Activated gamma-delta T cell treated with Interleukin-2 at 50 U/mL for 16 hours (primary cell): ENCODE measurements around the gene C19orf12.

Experiments used
- DNase-seq: peaks from one replicate; pipeline ENCODE4 v3.0.0-alpha.2; 2020

The C19orf12 gene

DNA sequence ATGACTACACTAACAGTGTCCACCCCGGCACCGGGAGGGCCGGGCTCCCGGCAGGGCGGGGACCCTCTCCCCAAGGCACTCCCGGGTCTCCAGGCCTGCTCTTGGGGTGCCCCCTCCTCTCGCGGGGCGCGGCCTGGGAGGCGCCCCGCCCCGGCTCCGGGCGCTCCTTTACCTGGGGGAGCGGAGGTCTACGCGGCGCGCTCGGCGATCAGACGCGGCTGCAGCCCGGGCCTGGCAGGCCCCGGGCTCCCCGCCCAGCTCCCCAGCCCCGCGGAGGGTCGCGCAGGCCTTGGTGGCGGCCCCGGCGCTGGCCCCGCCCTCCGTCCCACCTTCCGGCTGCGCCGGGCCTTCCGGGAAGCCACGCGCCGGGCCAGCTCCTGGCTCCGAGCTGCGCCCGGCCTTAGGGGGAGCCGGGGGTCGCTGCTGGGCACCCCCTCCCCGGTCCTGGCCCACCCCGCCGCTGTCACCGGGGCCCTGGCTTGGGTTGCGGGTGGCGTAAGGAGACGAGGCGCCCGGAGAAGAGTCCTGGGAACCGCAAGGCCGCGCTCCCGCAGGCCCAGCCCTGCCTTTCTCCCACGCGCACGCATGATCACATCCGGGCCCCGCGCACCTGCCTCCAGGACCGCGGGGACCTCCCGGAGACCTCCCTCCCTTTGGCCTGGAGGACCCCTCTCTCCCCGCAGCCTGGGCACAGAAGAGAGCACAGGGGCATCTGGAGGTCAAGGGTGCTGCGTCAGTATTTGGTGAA is at the start of gene C19orf12:
C19orf12 (minus strand) TSS at position 309 of the 748 bp plus-strand sequence. CDS start 6,848 bp downstream, outside the sequence.
- DNase-seq, result peak; percentile 49

DNA sequence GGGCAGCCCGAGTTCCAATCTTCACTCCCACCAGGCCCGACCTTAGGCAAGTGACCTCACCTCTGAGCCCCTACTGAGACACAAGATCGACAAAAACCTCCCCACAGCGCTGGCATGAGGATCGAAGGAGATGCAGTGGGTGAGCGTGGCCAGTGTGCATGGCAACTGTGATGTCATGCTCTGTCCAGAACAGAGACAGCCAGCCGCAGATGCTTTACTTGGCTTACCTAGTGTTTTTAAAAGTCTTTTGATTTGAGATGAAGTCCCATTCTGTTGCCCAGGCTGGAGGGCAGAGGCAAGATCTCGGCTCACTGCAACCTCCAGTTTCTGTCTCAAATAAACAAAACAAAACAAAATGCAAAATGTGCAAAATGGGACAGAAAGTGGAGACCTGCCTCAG is 49.3 kb upstream of the C19orf12 start:
- no peak for DNase-seq

DNA sequence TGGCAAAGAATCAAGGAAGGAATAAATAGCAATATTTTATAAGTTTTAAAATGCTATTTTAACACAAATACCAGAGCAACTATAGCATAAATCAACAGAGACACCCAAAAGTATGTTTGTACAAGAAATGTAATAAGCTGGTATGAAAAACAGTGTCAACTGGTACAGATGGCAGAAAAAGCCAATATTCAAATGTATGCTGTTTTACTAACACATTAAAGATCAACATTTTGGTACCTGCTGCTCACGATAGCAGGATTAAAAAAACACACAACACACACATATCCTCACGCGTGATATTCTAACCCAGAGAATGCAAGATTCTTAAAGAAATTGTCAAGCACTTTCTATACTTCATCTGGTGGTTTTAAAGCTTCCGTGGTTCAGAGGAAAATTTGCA is 48.1 kb upstream of the C19orf12 start:
- DNase-seq, result no peak

DNA sequence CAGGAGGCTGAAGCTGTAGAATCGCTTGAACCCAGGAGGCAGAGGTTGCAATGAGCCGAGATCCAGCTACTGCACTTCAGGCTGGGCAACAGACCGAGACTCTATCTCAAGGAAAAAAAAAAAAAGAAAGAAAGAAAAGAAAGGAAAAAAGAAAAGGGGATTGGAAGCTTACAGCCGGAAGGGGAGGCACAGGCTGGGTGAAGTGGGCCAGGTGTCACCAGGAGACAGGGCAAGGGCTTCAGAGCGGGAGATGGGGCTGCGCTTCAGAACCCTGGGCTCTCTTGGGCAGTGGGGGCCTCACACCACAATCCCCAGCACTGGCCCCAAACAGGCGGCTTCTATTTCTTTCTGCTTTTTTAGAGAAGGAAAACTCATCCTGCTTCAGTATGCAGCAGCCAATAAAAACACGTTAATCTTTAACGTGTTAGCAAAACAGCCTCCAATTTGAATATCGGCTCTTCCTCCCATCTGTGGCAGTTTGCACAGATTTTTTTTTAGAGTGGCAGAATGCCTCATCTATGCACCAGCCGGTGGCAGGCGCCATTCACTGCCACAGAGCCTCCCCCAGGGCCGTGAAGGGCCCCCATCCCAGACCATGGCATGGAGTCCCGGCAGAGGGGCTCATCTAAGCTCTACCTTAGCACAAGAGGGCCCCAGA is 46.6 kb upstream of the C19orf12 start:
- DNase-seq, result no peak

DNA sequence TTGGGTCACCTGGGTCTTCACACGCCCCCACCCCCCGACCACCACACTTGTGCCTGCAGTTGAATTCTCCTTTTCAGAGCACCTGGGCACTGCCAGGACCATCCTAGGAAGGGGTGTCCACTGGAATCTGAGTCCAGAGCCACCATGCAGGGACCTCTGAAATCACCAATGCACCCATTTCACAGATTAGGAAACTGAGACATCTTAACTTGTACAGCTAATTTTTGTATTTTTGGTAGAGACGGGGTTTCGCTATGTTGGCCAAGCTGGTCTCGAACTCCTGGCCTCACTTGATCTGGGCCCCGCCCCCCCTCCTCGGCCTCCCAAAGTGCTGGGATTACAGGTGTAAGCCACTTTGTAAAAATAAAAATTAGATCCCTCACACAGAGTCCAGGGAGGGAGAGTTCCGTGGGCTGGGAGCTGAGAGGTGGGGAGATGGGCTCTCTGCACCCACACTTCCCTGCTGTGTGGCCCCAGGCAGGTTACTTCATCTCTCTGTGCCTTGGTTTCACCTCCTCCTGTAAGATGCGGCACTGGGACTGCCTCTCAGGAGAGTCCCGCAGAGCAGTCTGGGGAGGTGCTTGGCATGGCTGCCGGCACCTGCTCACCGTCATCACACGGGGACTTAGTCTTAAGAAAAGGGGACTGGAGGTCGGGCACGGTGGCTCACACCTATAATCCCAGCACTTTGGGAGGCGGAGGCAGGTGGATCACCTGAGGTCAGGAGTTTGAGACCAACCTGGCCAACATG is 45.9 kb upstream of the C19orf12 start:
- DNase-seq, result no peak

DNA sequence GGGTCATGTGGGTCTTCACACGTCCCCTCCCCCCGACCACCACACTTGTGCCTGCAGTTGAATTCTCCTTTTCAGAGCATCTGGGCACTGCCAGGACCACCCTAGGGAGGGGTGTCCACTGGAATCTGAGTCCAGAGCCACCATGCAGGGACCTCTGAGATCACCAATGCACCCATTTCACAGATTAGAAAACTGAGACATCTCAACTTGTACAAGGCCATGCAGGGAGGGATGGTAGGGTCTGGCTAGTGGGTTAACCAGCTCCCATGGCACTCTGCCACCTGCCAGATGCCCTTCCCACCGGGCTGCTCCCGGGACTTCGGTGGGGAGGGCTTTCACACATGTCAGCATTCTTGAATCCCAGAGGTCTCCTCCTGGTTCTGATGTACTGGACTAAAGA is 44.3 kb upstream of the C19orf12 start:
- no peak for DNase-seq

DNA sequence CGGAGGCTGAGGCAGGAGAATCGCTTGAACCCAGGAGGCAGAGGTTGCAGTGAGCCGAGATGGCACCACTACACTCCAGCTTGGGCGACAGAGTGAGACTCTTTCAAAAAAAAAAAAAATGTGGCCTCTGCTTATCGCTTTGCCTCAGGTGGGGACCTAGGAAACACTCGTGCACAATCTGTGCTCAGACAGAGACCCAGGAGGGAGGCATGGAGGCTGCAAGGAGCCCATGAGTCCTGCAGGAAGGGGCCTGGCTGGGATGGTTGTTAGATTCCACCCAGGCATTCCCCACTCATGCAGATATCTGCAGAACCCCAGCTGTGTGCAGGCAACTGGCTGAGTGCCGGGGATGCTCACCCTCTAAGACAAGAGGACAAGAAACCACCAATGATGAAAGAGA is 43.8 kb upstream of the C19orf12 start:
- DNase-seq, result no peak

DNA sequence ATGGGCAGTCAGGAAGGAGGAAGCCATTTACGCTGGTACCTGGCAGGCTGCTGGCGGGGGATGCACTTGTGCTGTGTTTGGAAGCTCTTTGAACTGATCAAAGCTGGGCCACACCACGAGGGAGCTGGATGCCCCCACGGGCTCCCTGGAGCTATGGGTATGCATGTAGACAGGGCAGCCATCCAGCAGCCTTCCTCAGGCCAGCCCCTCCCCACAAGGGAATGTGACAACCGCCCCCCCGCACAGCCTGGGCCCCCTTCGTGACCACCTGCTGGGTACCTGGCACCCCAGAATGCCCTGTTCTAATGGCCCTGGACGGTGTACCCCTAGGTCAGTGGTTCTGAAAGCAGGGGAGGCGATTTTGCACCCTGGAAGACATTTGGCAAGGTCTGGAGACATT is 42.5 kb upstream of the C19orf12 start:
- DNase-seq, result no peak

DNA sequence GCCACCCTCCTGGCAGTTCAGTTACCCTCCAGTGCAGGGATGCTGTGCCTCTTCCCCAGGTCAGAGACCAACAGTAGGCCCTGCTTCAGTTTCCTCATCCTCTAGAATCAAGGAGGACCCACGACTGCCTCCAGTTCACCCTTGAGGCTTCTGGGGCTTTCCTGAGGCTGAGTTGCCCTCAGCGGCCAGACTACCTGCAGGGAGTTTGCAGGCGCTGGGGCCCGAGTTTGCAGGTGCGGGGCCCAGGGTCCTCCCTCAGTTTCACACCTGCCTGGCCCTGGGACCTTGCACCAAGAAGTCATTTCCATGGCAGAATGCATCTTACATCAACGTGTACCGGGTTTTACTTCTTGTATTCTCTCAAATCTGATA is 38.9 kb upstream of the C19orf12 start:
- DNase-seq, result no peak

DNA sequence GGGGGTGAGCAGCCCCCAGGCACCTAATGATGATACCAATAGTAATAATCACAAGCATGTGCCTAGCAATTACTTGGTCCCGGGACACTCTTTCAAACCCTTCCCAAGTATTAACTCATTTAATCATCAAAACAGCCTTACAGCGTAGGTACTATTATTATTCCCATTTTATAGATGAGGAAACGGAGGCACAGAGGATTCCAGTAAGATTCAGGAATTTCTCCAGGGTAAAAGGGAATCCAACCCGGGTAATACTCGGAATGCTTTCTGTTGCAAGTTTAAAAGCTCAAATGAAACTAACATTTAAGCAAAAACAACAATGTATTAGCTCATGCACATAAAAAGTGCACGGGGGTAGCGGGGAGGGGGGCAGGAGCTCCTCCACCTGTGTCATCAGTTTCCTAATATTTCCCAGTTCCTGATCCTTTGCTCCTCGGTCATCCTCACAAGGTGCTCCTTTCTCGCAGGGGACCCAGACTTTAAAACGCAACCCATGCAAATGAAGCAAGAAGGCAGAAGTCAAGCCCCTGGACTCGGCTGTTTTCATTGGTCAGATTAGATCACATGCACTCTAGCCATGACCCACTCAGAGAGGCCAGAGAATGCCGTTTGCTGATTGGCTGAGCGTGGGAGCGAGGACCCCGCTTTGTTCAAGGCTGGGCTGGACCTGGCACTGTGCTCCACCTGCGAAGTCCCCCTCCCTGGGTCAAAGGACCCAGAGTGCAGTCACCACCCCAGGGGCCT is 38.3 kb upstream of the C19orf12 start:
- DNase-seq, result no peak

DNA sequence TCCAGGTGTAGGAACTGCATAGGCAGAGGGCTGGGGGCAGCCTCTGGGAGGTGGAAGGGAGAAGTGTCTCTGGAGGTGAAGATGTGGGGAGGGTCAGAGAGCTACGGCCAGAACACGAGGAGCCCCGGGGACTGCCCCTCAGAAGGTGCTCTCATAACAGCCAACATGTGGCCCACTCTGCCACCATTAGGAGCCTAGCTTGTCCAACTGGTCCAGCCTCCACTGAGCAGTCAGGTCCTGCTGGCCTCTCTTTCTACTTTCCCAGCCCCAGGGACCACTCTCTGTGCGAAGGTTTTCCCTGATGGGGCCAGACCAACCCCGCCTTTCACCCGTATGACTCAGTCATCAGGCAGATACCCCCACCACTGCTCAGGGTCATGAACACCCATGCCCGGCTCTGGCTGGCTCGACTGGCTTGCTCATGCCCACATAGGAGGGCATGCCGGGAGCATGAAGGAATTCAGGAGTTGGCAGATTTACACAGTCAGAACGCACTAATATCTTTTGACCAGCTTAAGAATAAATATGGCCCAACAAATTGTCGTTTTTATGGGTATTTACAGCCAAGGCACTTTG is 37.5 kb upstream of the C19orf12 start:
- DNase-seq, result no peak

DNA sequence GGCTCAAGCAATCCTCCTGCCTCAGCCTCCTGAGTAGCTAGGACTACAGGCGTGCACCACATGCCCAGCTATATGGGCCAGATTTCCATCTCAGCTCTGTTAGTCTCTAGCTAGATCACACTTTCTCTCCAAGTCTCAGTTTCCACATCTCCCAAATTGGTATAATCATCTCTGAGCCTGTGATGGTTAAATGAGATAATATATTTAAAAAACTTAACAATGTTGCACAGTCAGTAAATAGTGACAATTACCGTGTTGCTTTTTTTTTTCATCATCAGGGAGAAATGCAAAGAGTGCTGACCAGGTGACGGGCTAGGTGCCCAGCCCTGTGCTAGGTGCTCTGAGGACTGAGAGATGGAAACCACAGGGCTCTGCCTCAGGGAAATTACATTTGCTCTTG is 36.9 kb upstream of the C19orf12 start:
- DNase-seq, result no peak

DNA sequence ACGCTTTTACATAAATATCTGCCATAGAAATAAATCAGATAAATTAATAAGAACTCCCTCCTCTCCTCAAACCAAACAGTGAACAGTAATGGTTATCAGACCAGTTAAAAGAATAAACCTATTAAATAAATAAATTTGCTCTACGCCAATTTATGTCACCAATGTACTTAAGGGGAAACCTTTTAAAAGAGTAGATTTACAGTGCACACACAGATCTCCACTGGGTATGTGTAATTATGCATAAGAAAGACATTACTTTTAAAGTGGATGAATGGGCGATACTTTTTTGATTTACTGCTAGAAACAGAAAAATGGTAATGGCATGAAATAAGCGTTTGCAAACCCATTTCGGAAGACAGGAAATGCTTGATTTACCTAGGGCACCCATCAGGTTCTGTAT is 34.9 kb upstream of the C19orf12 start:
- DNase-seq, result no peak

DNA sequence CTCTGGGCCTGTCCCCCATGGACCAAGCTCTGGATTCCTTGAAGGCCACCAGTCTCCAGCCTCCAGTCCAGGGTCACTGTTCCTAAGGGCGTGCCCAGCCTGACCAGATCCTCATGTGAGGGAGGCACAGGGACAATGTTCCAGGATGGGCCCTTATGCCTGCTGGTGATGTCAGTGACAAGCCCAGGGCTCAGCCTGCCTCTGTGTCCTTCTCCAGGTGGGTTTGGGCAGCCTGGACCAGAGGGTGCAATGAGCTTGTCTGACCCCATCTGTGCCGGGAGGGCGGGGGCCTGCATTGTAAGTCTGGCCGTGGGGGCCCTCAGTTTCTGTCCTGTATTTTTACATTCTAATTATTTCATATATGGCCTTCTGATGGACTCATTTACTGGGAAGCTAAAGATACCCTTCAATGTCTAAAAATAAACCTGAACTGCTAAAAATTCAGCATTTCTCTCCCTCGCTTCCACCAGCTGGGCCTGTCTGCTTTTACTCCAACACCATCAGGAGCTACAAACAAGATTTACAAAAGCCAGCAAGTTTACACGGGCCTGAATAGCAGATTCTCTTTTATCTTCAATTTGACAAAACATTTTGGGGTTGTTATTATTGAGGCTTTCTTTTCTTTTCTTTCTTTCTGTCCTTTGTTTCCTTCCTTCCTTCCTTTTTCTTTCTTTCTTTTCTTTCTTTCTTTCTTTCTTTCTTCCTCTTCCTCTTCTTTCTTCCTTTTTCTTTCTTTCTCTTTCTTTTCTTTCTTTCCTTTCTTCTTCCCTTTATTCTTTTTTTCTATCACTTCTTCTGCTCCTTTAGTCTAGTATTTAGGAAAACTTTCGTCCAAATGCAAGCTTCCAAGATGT is 34.2 kb upstream of the C19orf12 start:
- no peak for DNase-seq

DNA sequence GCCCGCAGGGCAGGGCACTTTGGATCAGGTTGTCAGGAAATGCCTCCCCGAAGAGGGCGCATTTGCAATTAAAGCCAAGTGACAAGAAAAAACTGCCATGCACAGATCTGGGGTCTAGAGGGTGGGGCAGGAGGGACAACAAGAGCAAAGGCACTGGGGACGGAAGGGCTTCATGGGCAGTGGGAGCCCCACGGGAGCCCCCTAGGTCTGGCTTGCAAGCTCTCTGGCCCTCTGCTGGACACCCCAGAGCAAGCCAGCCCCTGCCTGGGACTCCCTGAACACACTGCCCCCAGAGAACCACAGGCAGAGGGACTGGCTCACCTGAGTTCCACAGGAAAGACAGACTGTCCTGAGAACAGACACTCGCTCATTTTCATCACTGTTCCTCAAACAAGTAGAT is 30.2 kb upstream of the C19orf12 start:
- no peak for DNase-seq

DNA sequence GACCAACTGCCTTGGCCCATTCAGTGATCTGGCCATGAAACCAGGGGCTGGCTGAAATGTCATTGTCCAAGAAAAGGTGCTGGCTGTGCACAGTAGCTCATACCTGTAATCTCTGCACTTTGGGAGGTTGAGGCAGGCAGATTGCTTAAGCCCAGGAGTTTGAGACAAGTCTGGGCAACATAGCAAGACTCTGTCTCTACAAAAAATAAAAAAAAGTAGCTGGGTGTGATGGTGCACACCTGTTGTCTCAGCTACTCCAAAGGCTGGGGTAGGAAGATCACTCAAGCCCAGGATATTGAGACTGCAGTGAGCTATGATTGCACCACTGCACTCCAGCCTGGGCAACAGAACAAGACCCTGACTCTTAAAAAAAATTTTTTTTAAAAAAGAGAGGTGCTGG is 28.6 kb upstream of the C19orf12 start:
- no peak for DNase-seq

DNA sequence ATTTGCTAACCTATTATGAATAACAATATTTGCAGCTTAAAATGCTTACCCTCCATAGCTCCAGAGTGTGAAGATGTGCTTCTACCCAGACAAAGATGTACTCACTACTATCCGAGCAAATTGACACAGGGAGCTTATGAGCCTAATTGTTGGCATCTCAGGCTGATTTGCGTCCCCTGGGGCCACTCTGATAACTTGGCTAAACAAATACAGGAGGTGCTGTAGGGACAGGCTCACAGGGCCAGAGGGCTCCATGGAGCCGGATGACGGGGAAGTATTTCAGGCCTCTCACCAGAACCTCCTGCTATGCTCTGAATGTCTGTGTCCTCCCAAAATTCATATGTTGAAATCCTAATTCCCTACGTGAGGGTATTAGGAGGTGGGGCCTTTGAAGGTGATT is 26.7 kb upstream of the C19orf12 start:
- no peak for DNase-seq

DNA sequence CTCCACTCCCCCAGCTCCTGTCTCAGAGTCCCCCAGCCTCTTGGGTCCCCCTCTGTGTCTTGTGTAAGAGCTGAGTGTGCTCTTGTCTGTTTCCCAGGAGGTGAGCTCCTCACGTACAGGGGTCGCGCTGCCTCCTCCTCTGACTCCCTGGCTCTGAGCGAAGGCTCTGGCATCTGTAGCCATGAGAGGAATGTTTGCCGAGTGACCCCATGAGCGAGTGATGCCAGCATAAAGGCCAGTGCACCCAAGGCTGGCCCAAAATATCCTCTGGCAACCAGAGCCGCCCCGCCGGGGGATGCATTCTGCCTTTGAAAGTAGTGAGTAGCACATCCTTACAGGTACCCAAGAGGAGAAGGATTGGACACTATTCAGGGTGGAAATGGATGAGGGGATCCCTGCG is 26.2 kb upstream of the C19orf12 start:
- DNase-seq, result no peak

DNA sequence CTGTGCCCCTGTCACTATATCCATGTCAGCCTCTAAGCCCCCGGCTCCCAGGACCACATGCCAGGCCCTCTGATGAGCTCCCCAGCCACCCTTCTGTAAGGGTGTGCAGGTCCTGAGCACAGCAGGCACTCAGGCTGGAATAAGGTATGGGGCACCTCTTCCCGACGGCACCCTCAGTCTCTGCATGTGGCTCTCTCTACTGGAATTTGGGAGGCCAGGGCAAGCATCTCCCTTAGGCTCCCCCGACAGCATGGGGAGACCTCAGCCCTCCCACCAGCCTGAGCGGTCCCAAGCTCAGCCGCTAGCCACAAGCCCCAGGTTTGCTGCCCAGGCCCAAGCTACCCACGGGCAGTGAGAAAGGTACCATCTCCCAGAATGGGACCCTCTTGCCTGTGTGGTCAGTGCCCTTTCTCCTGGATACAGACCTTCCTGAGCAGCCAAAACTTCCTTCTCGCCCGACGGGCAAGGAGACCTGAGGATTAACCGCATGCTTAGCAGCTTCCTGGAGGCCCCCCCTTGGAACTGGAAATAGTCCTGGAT is 22.5 kb upstream of the C19orf12 start:
- no peak for DNase-seq

DNA sequence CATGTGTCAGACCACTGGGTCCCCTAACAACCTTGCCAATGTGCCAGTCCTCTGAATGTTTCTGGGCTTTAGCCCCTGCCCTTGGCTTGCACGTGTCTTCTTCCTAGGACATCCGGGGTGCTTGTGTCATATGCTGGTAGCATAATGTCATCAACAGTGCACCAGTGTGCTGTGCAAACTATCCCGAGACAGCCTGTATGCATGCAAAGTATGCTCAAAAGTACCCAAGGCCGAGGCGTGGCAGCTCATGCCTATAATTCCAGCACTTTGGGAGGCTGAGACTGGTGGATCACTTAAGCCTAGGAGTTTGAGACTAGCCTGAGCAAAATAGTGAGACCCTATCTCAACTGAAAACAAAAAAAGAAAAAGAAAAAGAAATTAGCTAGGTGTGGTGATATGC is 20.8 kb upstream of the C19orf12 start:
- no peak for DNase-seq

DNA sequence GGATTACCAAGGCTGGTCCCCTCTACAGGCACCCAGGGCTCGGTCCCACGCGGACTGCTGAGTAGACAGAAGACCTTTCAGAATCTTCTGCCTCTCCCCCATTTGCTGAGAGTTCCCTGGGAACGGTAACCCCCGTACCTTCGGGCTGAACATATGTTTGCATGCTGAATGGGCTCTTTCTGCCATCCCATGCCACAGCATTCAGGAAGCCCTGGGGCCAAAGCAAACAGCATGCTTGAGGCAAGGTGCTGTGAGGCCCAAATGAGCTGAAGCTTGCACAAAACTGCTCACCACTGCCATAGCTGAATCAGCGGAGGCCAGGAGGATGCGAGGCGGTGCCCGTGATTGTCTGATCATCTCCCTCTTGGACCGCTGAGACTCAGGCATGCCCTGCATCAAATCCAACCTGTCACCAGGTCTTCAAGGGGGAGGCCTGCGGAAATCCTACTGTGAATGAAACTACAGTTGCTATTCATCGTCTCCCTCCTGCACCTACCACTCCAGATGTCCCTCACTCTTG is 16.3 kb upstream of the C19orf12 start:
- no peak for DNase-seq

DNA sequence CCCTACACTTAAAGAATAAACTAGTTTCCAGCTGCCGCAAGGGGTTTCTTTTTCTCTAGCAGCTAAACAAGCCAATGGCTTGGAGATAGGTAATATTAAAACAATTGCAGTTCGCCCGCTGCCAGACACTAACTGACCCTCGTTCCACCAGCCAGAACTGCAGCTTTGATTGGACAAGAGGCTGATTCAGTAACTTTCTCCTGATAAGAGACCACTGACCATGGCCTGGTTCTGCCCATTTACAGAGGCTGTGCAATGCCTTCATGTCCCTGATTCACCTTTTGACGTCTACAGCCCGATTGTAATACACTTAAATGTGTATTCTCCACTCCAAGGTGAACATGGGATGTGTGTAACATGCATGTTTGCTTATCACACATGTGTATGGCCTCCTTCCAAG is 12.8 kb upstream of the C19orf12 start:
- DNase-seq, result no peak
